AG04450 (cell line): Measurements from ENCODE around the gene NRN1L. TPM values are rescaled to one million over a fixed set of nuclear protein-coding genes. Genes with fewer than 3 reads are reported as not detected.
"Not testable (repeated sequence)": the region's sequence is repeated elsewhere in the genome, so short reads cannot be mapped to it uniquely, and the experiment has no call there.

Source experiments
- CTCF ChIA-PET: fragments of 300-600, 350-600 bp; formaldehyde crosslinking; extraction: SDS; loops from one replicate; lab custom pipeline; 2022; ENCODE audit warnings: antibody characterized with exemption, inconsistent platforms; lab: Charles Lee
- POLR2A ChIA-PET: fragments of 350-600 bp; formaldehyde crosslinking; extraction: SDS; loops from one replicate; lab custom pipeline; 2021; ENCODE audit warnings: antibody characterized with exemption, inconsistent platforms; lab: Yijun Ruan, JAX
- DNase-seq: peaks from one replicate; pipeline ENCODE4 v3.0.0-alpha.2; 2011; ENCODE audit warnings: low read depth, low spot score
- H3K27ac ChIP-seq: one replicate; pipeline ENCODE4 v1.5.1; 2012; ENCODE audit warnings: low read depth, low read length, control low read depth
- H3K27me3 ChIP-seq: one replicate; pipeline ENCODE4 v1.6.0; 2012; ENCODE audit warnings: low read length; ENCODE audit not compliant: control insufficient read depth, insufficient read depth
- H3K4me3 ChIP-seq: 2 replicates; pipeline ENCODE4 v1.5.1; 2011; ENCODE audit warnings: mild to moderate bottlenecking, low read depth, low read length, control low read depth
- H3K9me3 ChIP-seq: 2 replicates; pipeline ENCODE4 v1.5.1; 2012; ENCODE audit warnings: low read length; ENCODE audit not compliant: control insufficient read depth, insufficient read depth
- polyA minus RNA-seq: library from RNA; depleted of rRNA, polyadenylated mRNA; stranded (reverse); fragments of >200 nt; gene quantifications from 2 replicates; pipeline ENCODE4 v1.2.3, GENCODE V29; 2011; rRNA and poly(A)+ RNA removed
- polyA plus RNA-seq: library from polyadenylated mRNA; depleted of rRNA; stranded (reverse); fragments of >200 nt; gene quantifications from 2 replicates; pipeline ENCODE4 v1.2.3, GENCODE V29; 2011; rRNA removed
- TF ChIP-seq, protein P1 (sequence below): IDR thresholded peaks from 2 replicates; pipeline ENCODE4 v1.5.1; 2011; ENCODE audit warnings: low read depth, low read length, control low read depth, inconsistent platforms

The NRN1L gene
- polyA plus RNA-seq (0.21 TPM in 1 of 2 replicates, not detected in the other), polyA minus RNA-seq (not detected in 2 replicates)

DNA sequence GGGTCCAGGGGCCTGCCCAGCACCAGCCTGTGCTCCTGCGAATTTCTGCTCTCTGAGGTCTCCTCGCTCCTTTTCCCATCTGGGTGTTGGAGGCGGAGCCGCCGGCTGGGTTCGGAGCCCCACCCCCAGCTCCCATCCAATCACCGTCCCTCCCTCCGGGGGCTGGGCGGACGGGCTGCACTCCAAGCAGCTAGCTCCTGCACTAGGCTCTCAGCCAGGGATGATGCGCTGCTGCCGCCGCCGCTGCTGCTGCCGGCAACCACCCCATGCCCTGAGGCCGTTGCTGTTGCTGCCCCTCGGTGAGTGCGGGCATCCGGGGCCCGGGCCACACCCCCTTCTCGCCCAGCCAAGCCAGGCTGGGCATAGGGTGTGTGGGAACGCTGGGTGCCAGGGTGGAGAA, at the start of gene NRN1L:
Gene NRN1L, plus strand, starts transcription at position 202 of the 400 bp plus-strand sequence. Its CDS starts 19 bp downstream, at position 221.
- CTCF ChIA-PET: interaction anchor here (0.7 to 3.2 kb wide), 22 partner anchors 8 to 363 kb away, joined by 3 to 25 read pairs (median 6); partner anchors contain the start of genes ACD, CTRL, EDC4 and PSKH1

DNA sequence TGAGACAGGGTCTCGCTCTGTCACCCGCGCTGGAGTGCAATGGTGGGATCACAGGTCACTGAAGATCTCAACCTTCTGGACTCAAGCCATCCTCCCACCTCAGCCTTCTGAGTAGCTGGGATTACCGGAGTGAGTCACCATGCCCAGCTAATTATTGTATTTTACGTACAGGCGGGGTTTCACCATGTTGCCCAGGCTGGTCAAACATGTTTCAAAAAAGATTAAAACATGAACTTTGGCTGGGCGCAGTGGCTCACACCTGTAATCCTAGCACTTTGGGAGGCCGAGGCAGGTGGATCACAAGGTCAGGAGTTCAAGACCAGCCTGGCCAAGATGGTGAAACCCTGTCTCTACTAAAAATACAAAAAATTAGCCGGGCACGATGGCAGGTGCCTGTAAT, 47.5 kb upstream of the NRN1L start:
- H3K27ac ChIP-seq, H3K27me3 ChIP-seq, POLR2A ChIA-PET, DNase-seq, H3K4me3 ChIP-seq, H3K9me3 ChIP-seq: not testable (repeated sequence)
- CTCF ChIA-PET: interaction anchor here (1.6 kb wide), 1 partner anchor 21 kb away, joined by 9 read pairs; no protein-coding TSS in a partner anchor

More for the DNA sequence above, at the start of gene NRN1L:
- TF ChIP-seq, protein P1, sequence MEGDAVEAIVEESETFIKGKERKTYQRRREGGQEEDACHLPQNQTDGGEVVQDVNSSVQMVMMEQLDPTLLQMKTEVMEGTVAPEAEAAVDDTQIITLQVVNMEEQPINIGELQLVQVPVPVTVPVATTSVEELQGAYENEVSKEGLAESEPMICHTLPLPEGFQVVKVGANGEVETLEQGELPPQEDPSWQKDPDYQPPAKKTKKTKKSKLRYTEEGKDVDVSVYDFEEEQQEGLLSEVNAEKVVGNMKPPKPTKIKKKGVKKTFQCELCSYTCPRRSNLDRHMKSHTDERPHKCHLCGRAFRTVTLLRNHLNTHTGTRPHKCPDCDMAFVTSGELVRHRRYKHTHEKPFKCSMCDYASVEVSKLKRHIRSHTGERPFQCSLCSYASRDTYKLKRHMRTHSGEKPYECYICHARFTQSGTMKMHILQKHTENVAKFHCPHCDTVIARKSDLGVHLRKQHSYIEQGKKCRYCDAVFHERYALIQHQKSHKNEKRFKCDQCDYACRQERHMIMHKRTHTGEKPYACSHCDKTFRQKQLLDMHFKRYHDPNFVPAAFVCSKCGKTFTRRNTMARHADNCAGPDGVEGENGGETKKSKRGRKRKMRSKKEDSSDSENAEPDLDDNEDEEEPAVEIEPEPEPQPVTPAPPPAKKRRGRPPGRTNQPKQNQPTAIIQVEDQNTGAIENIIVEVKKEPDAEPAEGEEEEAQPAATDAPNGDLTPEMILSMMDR: no peak
- H3K27me3 ChIP-seq: no peaks in the 10 kb centered on the region
- no peaks in the 10 kb centered on the region for H3K9me3 ChIP-seq
- no peak within 1 kb of the TSS for H3K4me3 ChIP-seq
- peak within 1 kb of the TSS; percentile 11 for H3K27ac ChIP-seq
- POLR2A ChIA-PET: interaction anchor here (0.7 to 2.1 kb wide), 4 partner anchors 9 to 50 kb away, joined by 3 to 10 read pairs (median 4); partner anchors contain the start of gene PSKH1
- DNase-seq: peak; percentile 79

DNA sequence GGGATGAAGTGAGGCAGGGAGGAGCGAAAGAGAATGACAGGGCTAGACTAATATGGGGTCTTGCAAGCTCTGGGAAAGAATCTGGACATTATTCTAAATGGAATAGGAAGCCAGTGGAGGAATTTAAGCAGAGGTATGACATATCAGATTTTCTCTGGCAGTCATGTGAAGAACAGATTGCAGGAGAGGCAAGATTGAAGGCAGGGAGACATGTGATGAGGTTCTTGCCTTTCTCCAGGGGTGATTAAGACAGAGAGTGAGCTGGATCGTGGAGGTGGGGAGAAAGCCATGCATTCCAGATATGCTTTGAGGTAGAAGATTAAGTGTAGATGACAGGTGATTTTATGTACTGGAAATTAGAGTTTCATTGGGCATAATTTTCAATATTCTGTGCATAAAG, 46.9 kb upstream of the NRN1L start:
- no peak for DNase-seq
- TF ChIP-seq, protein P1: no peak
- no peaks in the 10 kb centered on the region for H3K27me3 ChIP-seq
- ChIA-PET CTCF (interaction anchor here (1.6 kb wide), 1 partner anchor 22 kb away, joined by 9 read pairs; no protein-coding TSS in a partner anchor), POLR2A (no interaction called here)
- no peaks in the 10 kb centered on the region; the same call in 1 of the 2 replicates for H3K9me3 ChIP-seq
- no peak overlapping the region for H3K4me3 ChIP-seq
- H3K27ac ChIP-seq: no peak overlapping the region

DNA sequence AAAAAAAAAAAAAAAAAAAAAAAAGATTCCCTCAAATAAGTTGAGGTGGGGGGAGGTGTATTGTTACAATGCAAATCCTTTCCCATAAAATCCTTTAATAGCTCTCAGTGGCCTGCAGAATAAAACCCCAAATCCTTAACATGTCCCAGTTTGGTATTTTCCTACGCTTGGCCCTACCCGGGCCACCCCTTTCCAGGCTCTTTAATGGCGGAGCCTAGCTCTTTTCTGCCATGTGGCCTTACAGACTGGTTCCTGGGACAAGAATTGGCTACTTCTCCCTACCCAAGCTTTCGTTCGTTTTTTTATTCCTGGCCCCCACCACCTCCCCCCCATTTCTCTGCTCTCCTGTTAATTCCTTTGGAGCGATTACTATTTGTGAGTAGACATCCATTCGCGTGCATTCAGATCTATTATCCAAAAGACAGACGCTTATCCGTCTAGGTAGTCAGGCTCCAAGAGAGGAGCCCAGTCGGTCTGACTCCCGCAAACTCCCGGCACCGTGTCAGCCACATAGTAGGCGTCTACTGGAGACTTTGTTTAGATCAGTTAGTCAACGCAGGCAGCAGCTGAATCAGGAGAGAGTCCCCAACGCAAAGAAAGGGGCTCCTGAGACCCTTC, 43.4 kb upstream of the NRN1L start:
- Histone ChIP-seq H3K9me3 (no peaks in the 10 kb centered on the region; the same call in 1 of the 2 replicates), H3K4me3 (peak overlapping the region; percentile 42), H3K27ac (peak overlapping the region; percentile 39), H3K27me3 (no peaks in the 10 kb centered on the region)
- ChIA-PET CTCF (interaction anchor here (0.6 to 1.4 kb wide), 10 partner anchors 8 to 391 kb away, joined by 3 to 6 read pairs (median 4); partner anchors contain the start of gene NRN1L), POLR2A (interaction anchor here (1.0 kb wide), 1 partner anchor 35 kb away, joined by 3 read pairs; the partner anchor contains the start of genes RANBP10 and TSNAXIP1)
- TF ChIP-seq, protein P1: no peak
- no peak for DNase-seq

DNA sequence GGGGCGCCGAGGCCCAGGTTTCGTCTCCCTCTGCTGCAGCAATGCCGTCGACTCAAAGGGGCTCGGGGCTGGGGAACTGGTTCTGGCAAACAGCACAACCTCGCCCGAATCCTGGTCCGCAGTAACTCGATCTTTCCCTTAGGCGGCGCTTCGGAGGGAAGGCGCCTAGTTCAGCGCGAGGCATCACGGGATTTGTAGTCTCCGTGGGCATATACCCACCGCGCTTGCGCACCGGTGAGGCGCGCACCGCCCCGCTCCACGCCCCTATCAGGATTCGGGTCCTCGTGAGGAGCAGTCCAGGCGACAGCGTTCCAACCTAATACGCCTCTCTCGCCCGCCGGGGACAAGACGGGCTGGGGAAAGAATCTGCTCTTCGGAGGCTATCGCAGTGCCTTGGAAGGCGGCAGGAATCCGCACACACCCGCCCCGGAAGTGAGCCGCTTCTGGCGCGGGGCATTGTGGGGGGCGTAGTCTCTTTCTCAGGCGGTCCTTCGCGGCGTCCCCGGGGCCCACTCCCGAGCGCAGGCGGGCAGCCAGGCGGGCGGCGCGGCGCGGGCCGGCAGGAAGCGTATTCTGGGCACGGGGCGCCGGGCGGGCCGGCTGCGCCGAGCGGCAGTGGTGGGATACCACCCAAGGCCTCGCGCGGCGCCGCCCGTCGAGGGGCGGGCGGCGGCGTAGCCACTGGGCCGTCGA, 42.7 kb upstream of the NRN1L start, which contains the start of gene THAP11:
Gene THAP11, plus strand, starts transcription at position 505 of the 693 bp plus-strand sequence. CDS start 235 bp downstream, outside the sequence.
- TF ChIP-seq, protein P1: peak; percentile 79
- DNase-seq: peak; percentile 85
- peak within 1 kb of the TSS; percentile 97 for H3K4me3 ChIP-seq
- H3K27me3 ChIP-seq: no peaks in the 10 kb centered on the region
- H3K9me3 ChIP-seq: no peaks in the 10 kb centered on the region; the same call in 1 of the 2 replicates
- ChIA-PET CTCF (interaction anchor here (0.9 to 1.2 kb wide), 4 partner anchors 9 to 392 kb away, joined by 3 to 5 read pairs (median 4); no protein-coding TSS in a partner anchor), POLR2A (interaction anchor here (1.0 kb wide), 1 partner anchor 35 kb away, joined by 3 read pairs; the partner anchor contains the start of genes RANBP10 and TSNAXIP1)
- H3K27ac ChIP-seq: peak within 1 kb of the TSS; percentile 93
